Activated naive CD8-positive, alpha-beta T cell (primary cell): ENCODE data around the gene YTHDF1.

ENCODE experiments used
- H3K27ac Mint-ChIP-seq: one replicate; pipeline ENCODE4 v1.8.0; 2021; ENCODE audit warnings: mixed read lengths
- H3K27me3 Mint-ChIP-seq: one replicate; pipeline ENCODE4 v1.8.0; 2021; ENCODE audit warnings: mixed read lengths
- H3K36me3 Mint-ChIP-seq: one replicate; pipeline ENCODE4 v1.8.0; 2021; ENCODE audit warnings: mixed read lengths
- H3K4me1 Mint-ChIP-seq: one replicate; pipeline ENCODE4 v1.8.0; 2021; ENCODE audit warnings: low read depth, mixed read lengths
- H3K4me3 Mint-ChIP-seq: one replicate; pipeline ENCODE4 v1.8.0; 2021; ENCODE audit warnings: mild to moderate bottlenecking, mixed read lengths
- H3K9me3 Mint-ChIP-seq: one replicate; pipeline ENCODE4 v1.8.0; 2021; ENCODE audit warnings: low read depth, mixed read lengths

YTHDF1 gene

GRCh38 chr20:63212792-63213191 lies 3.1 kb downstream of the YTHDF1 start:
- Mint-ChIP-seq H3K4me1 (peaks cover 58% of the 10 kb centered on the region), H3K4me3 (peak overlapping the region; percentile 46)

GRCh38 chr20:63212393-63212730 lies 3.6 kb downstream of the YTHDF1 start:
- Mint-ChIP-seq H3K4me1 (peaks cover 60% of the 10 kb centered on the region), H3K9me3 (no peaks in the 10 kb centered on the region), H3K36me3 (peaks cover 4% of the 10 kb centered on the region), H3K4me3 (peak overlapping the region; percentile 36), H3K27ac (no peak overlapping the region), H3K27me3 (no peaks in the 10 kb centered on the region)

More at GRCh38 chr20:63212792-63213191, 3.1 kb downstream of the YTHDF1 start:
- Mint-ChIP-seq H3K27me3 (no peaks in the 10 kb centered on the region), H3K9me3 (no peaks in the 10 kb centered on the region), H3K27ac (peak overlapping the region; percentile 46), H3K36me3 (peaks cover 4% of the 10 kb centered on the region)

- H3K9me3 Mint-ChIP-seq: no peaks in the 10 kb centered on the region
- no peak overlapping the region for H3K27ac Mint-ChIP-seq
- peaks cover 63% of the 10 kb centered on the region for H3K4me1 Mint-ChIP-seq
- peaks cover 4% of the 10 kb centered on the region for H3K36me3 Mint-ChIP-seq
- H3K4me3 Mint-ChIP-seq: no peak overlapping the region
- no peaks in the 10 kb centered on the region for H3K27me3 Mint-ChIP-seq
Observed at GRCh38 chr20:63210011-63210605, 5.8 kb downstream of the YTHDF1 start.

GRCh38 chr20:63208346-63208909 lies 7.5 kb downstream of the YTHDF1 start:
- peaks cover 46% of the 10 kb centered on the region for H3K4me1 Mint-ChIP-seq
- no peak overlapping the region for H3K27ac Mint-ChIP-seq

GRCh38 chr20:63206878-63207277 lies 9.1 kb downstream of the YTHDF1 start:
- H3K4me3 Mint-ChIP-seq: no peak overlapping the region
- H3K9me3 Mint-ChIP-seq: no peaks in the 10 kb centered on the region
- peaks cover 31% of the 10 kb centered on the region for H3K4me1 Mint-ChIP-seq
- no peaks in the 10 kb centered on the region for H3K27me3 Mint-ChIP-seq
- H3K36me3 Mint-ChIP-seq: no peaks in the 10 kb centered on the region
- no peak overlapping the region for H3K27ac Mint-ChIP-seq

More at GRCh38 chr20:63208346-63208909, 7.5 kb downstream of the YTHDF1 start:
- H3K4me3 Mint-ChIP-seq: no peak overlapping the region
- H3K27me3 Mint-ChIP-seq: no peaks in the 10 kb centered on the region
- peaks cover 3% of the 10 kb centered on the region for H3K36me3 Mint-ChIP-seq
- H3K9me3 Mint-ChIP-seq: no peaks in the 10 kb centered on the region

- Mint-ChIP-seq H3K27ac (no peak overlapping the region), H3K4me1 (peaks cover 34% of the 10 kb centered on the region), H3K4me3 (no peak overlapping the region), H3K27me3 (no peaks in the 10 kb centered on the region), H3K36me3 (no peaks in the 10 kb centered on the region), H3K9me3 (no peaks in the 10 kb centered on the region)
Observed at GRCh38 chr20:63205896-63206295, 10.0 kb downstream of the YTHDF1 start.

- H3K27me3 Mint-ChIP-seq: no peaks in the 10 kb centered on the region
- H3K4me1 Mint-ChIP-seq: peaks cover 29% of the 10 kb centered on the region
- no peaks in the 10 kb centered on the region for H3K36me3 Mint-ChIP-seq
- H3K4me3 Mint-ChIP-seq: no peak overlapping the region
- H3K9me3 Mint-ChIP-seq: no peaks in the 10 kb centered on the region
- H3K27ac Mint-ChIP-seq: no peak overlapping the region
Observed at GRCh38 chr20:63204362-63204761, 11.6 kb downstream of the YTHDF1 start.

- H3K4me3 Mint-ChIP-seq: no peak overlapping the region
- no peak overlapping the region for H3K27ac Mint-ChIP-seq
- no peaks in the 10 kb centered on the region for H3K9me3 Mint-ChIP-seq
- peaks cover 36% of the 10 kb centered on the region for H3K4me1 Mint-ChIP-seq
- H3K27me3 Mint-ChIP-seq: no peaks in the 10 kb centered on the region
- H3K36me3 Mint-ChIP-seq: no peaks in the 10 kb centered on the region
Observed at GRCh38 chr20:63202811-63203526, 13.0 kb downstream of the YTHDF1 start.

- Mint-ChIP-seq H3K27me3 (no peaks in the 10 kb centered on the region), H3K36me3 (no peaks in the 10 kb centered on the region), H3K4me1 (peaks cover 39% of the 10 kb centered on the region), H3K9me3 (no peaks in the 10 kb centered on the region), H3K4me3 (no peak overlapping the region), H3K27ac (no peak overlapping the region)
Observed at GRCh38 chr20:63202021-63202420, 13.9 kb downstream of the YTHDF1 start.

- H3K4me1 Mint-ChIP-seq: peaks cover 42% of the 10 kb centered on the region
- no peak overlapping the region for H3K4me3 Mint-ChIP-seq
- no peaks in the 10 kb centered on the region for H3K27me3 Mint-ChIP-seq
- H3K36me3 Mint-ChIP-seq: no peaks in the 10 kb centered on the region
- no peaks in the 10 kb centered on the region for H3K9me3 Mint-ChIP-seq
- H3K27ac Mint-ChIP-seq: no peak overlapping the region
Observed at GRCh38 chr20:63198606-63199005, 17.3 kb downstream of the YTHDF1 start.

- H3K4me1 Mint-ChIP-seq: peaks cover 42% of the 10 kb centered on the region
- H3K4me3 Mint-ChIP-seq: no peak overlapping the region
- peak overlapping the region; percentile 34 for H3K27ac Mint-ChIP-seq
- no peaks in the 10 kb centered on the region for H3K36me3 Mint-ChIP-seq
- H3K9me3 Mint-ChIP-seq: no peaks in the 10 kb centered on the region
- no peaks in the 10 kb centered on the region for H3K27me3 Mint-ChIP-seq
Observed at GRCh38 chr20:63196768-63197470, 19.0 kb downstream of the YTHDF1 start.

GRCh38 chr20:63194797-63195173 lies 21.1 kb downstream of the YTHDF1 start:
- H3K9me3 Mint-ChIP-seq: no peaks in the 10 kb centered on the region
- H3K36me3 Mint-ChIP-seq: no peaks in the 10 kb centered on the region
- no peaks in the 10 kb centered on the region for H3K27me3 Mint-ChIP-seq
- no peak overlapping the region for H3K27ac Mint-ChIP-seq
- peaks cover 29% of the 10 kb centered on the region for H3K4me1 Mint-ChIP-seq
- no peak overlapping the region for H3K4me3 Mint-ChIP-seq

- no peaks in the 10 kb centered on the region for H3K27me3 Mint-ChIP-seq
- H3K4me1 Mint-ChIP-seq: peaks cover 25% of the 10 kb centered on the region
- H3K27ac Mint-ChIP-seq: no peak overlapping the region
- H3K9me3 Mint-ChIP-seq: no peaks in the 10 kb centered on the region
- no peak overlapping the region for H3K4me3 Mint-ChIP-seq
- no peaks in the 10 kb centered on the region for H3K36me3 Mint-ChIP-seq
Observed at GRCh38 chr20:63194007-63194796, 21.7 kb downstream of the YTHDF1 start.

GRCh38 chr20:63192721-63193120 lies 23.2 kb downstream of the YTHDF1 start:
- Mint-ChIP-seq H3K9me3 (no peaks in the 10 kb centered on the region), H3K4me3 (no peak overlapping the region), H3K27ac (no peak overlapping the region), H3K36me3 (no peaks in the 10 kb centered on the region), H3K27me3 (no peaks in the 10 kb centered on the region), H3K4me1 (peaks cover 15% of the 10 kb centered on the region)
